Stimulated activated CD8-positive, alpha-beta memory T cell treated with anti-CD3 and anti-CD28 coated beads, Interleukin-12 subunit alpha, Interleukin-12 subunit beta, amount 100 ng/mL, for 4 hours (primary cell): ENCODE results near the gene SH3RF3.

Experiments
- DNase-seq: peaks from one replicate; pipeline ENCODE4 v3.0.0-alpha.2; 2020; ENCODE audit warnings: low read depth

SH3RF3 gene

DNA sequence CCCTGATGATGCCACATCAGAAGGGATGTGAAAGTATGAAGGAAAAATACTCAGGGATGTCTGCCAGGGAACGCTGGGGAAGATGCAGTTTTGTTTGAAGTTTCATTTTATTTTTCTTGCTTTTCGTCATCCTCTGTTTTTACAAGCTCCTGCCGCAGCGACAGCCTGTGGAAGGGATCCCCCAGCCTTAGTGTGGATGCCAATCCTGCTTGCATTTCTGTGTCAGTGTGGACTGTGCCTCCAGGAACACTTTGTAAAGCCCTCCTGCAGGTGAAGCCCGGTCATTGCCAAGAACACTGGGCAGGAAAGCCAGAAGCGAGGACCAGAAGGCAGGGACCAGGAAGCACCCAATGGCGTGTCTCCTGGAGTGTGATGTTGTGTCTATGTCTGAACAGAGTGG lies 250.5 kb downstream of the SH3RF3 start:
- no peak for DNase-seq

- no peak for DNase-seq
These were observed 251.7 kb downstream of the SH3RF3 start for GRCh38 chr2:109380502-109381326.

GRCh38 chr2:109381327-109381820 lies 252.4 kb downstream of the SH3RF3 start:
- DNase-seq: no peak

GRCh38 chr2:109382226-109382895 lies 253.4 kb downstream of the SH3RF3 start:
- DNase-seq: no peak

GRCh38 chr2:109382951-109383350 lies 253.9 kb downstream of the SH3RF3 start:
- no peak for DNase-seq

DNA sequence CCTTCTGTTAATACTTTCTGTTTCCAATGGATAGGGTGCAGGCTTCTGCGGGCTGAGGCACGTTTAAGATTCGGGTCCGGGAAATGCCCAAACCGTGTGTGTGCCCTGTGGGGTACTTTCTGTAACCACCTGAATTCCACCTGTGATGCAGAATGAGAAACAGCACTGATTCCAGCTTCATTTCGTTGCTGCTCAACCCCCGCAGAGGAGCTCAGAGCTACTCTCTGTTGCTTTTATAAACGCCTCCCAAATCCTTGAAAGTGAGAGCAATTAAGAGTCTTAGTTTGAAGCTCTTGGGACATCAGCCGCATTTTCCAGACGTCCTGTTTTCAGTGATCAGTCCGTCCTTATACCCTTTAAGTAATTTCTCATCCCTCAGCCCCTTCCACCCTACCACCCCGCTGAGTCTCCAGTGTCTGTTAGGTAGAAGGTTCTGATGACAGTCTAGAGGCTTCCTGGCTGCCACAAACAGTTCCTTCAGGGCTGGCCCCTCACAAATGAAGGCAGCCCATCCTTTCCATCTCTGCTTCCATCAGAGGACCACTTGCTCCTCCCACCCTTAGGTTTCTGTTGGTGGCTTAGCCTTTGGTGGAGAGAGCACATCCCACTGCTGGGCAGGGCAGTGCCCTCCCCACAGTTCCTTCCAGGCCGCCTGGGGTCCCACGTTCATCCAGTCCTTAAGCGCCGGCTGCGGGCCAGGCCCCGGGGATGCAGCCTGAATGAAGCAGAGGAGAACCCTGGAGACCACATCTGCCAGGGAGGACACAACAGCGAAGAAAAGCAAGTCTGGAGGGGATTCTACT lies 254.7 kb downstream of the SH3RF3 start:
- DNase-seq: no peak

GRCh38 chr2:109384308-109385271 lies 255.6 kb downstream of the SH3RF3 start:
- no peak for DNase-seq

GRCh38 chr2:109385506-109385905 lies 256.5 kb downstream of the SH3RF3 start:
- DNase-seq: no peak

- DNase-seq: no peak
These were observed 257.1 kb downstream of the SH3RF3 start for GRCh38 chr2:109386004-109386695.

DNA sequence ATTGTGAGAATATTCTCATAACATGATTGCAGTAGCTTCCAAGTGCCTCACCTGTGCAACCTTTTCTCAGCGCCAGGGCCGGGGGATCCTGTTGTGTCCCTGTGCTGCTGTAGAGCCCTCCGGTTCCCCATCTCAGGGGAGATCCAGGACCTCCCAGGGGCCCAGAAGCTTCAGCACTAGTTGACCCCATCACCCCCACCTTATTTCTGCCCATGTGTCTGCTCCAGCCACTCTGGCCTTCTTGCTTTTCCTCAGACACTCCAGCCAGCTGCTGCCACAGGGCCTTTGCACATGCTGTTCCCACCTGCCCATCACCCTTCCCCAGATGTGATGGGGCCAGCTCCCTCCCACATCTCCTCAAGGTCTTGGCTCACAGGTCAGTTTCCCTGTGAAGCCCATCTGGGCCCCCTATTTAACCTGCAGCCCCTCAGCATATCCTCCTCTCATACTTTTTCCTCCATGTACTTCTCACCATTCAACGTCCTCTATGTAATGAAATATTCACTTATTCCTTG lies 258.3 kb downstream of the SH3RF3 start:
- DNase-seq: no peak

DNA sequence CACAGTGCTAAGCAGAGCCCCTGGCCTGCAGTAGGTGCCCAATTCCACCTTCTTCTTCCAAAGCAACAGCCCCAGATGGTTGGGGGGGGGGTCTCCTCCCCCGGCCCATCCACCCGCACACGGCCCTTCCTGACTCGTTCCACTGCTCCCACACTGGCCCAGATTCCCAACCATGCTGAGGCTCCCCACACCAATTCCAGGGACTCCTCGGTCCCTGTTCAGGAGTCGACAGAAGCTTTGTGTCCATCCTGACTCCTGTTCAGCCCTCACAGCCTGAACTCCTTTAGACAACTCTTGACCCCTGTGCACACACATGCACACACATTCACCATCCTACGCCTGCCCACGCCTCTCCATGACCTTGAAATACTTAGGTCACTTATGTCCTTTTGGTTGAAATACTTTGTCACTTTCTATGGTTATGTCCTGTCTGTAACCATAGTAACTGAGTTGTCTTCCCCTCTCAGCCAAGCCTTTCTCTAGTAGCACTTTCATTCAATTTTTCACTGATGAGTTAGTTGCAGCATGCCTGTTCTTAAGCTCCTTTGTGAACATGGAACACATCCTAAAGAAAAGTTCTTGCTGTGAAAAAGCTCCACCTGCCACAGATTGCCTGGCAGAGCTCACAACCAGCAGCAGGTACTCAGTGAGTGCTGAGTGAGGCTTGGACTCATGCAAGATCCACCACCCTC lies 258.9 kb downstream of the SH3RF3 start:
- no peak for DNase-seq

GRCh38 chr2:109391243-109391642 lies 262.2 kb downstream of the SH3RF3 start:
- DNase-seq: no peak

DNA sequence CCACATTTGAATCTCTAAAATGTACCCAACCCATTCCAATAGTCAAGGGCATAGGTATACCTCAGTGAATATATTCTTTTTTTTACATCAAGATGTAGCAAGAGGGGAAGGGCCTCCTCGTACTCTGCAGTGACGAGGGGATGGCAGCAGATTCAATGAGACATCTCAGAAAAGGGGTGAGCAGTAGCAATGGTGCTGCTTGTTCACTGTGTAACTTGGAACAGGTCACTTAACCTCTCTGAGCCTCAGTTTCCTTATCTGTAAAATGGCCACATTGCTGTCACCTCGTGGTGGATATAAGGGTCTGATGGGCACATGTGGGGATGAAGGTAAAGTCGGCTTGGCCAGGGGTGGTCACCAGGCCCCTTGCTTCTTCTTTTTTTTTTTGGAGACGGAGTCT lies 263.1 kb downstream of the SH3RF3 start:
- DNase-seq: no peak

GRCh38 chr2:109392816-109393661 lies 264.0 kb downstream of the SH3RF3 start:
- DNase-seq: no peak

GRCh38 chr2:109393662-109393972 lies 264.6 kb downstream of the SH3RF3 start:
- no peak for DNase-seq

DNA sequence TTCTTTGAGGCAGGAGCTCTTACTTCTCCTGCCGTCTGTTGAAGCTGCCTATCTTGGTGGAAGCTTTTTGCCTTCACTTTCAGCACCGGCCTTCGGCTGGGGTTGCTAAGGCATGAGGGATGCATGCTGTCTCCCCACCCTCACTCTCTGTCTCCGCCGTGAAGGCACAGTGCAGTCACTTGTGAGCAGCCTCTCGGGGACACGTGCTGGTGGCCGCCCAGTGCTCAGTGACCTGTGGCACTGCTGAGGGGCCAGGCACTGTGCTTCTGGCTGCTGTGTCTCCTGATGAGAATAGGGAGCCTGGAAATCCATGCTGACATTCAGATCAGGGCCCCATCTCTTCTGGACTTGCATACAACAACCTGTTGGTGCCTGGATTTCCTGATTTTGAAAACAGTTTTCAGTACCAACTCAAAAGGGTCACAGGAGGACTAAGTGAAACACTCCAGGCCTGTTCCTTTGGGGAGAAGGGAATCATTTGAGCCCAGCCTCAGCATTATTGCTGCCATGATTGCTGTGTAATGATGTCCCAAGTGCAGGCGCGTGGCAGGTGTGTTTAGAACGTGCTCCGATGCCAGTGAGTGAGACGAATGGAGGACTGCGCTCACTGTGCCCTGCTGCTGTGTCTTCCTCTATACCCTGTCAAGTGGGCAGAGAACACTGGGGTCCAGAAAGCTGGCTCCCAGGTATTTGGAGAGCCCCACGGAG lies 266.6 kb downstream of the SH3RF3 start:
- no peak for DNase-seq

GRCh38 chr2:109396202-109397180 lies 267.5 kb downstream of the SH3RF3 start:
- no peak for DNase-seq
